Gastrocnemius medialis (tissue), 4 donors: ENCODE results near the gene XYLT2. TPM values are rescaled to one million over a fixed set of nuclear protein-coding genes. Genes with fewer than 3 reads are reported as not detected.

Source experiments
- ATAC-seq, 2 donors: fragments of 150-250 bp; one replicate each; pipeline ENCODE4 v1.9.1; 2016
- DNase-seq, 2 donors: peaks; one replicate each; pipeline ENCODE4 v3.0.0-alpha.2; 2019
- H3K27ac ChIP-seq, 4 donors: fragments of 200-600 bp; sonication (generic); 1 replicate in 1 of 4; 2 replicates in 3 of 4; pipeline ENCODE4 v1.5.1; 2016 to 2018; ENCODE audit warnings: mild to moderate bottlenecking in 2 of 4, moderate library complexity in 1 of 4
- H3K27me3 ChIP-seq, 3 donors: fragments of 200-600 bp; sonication (generic) in 2 of 3; 1 replicate in 1 of 3; 2 replicates in 2 of 3; pipeline versions ENCODE4 v1.5.1 to v1.6.0; 2016 to 2019; ENCODE audit warnings: mild to moderate bottlenecking in 1 of 3, moderate library complexity in 1 of 3
- H3K36me3 ChIP-seq, 2 donors: fragments of 200-600 bp; sonication (generic) in 1 of 2; one replicate each; pipeline ENCODE4 v1.5.1; 2017 to 2018
- H3K4me1 ChIP-seq, 2 donors: fragments of 200-600 bp; sonication (generic) in 1 of 2; one replicate each; pipeline ENCODE4 v1.5.1; 2016 to 2017; ENCODE audit warnings: mild to moderate bottlenecking in 2 of 2
- H3K4me3 ChIP-seq, 4 donors: fragments of 200-600 bp; sonication (generic) in 3 of 4; 1 replicate in 1 of 4; 2 replicates in 3 of 4; pipeline ENCODE4 v1.5.1; 2016 to 2019; ENCODE audit warnings: mild to moderate bottlenecking in 2 of 4
- H3K9me3 ChIP-seq, 3 donors: fragments of 200-600 bp; sonication (generic) in 2 of 3; 1 replicate in 1 of 3; 2 replicates in 2 of 3; pipeline ENCODE4 v1.5.1; 2016 to 2019
- POLR2A ChIP-seq, 2 donors: fragments of 450-650 bp; IDR thresholded peaks; one replicate each; pipeline ENCODE4 v1.6.1; 2017; ENCODE audit warnings: antibody characterized with exemption in 2 of 2, mild to moderate bottlenecking in 2 of 2, moderate library complexity in 2 of 2
- in situ Hi-C, 4 donors: fragments of 200-750 bp; cut with MboI; loops; one replicate each; pipeline versions ENCODE4 v1.15.0 to v1.8.0; 2017; ENCODE audit warnings: low sequenced_read_pairs in 4 of 4
- intact Hi-C: fragments of 100-400 bp; cut with DNase I; formaldehyde crosslinking; loops from one replicate; pipeline ENCODE4 v1.15.1; 2023; ENCODE audit warnings: low total_unique reads
- total RNA-seq, 4 donors: library from RNA; depleted of rRNA; stranded (reverse); fragments of >200 nt; gene quantifications; one replicate each; pipeline versions ENCODE4 v1.1.0 to v1.2.3, GENCODE V29; 2016
- TF ChIP-seq, protein P1 (sequence below), 5 experiments: fragments of 450-650 bp in 3 of 5; fragments of 200-600 bp in 2 of 5; sonication (generic) in 2 of 5; IDR thresholded peaks in 4 of 5; conservative IDR thresholded peaks in 1 of 5; 1 replicate in 4 of 5; 2 replicates in 1 of 5; pipeline ENCODE4 v1.5.1; 2016 to 2019; ENCODE audit warnings: antibody characterized with exemption in 5 of 5, mild to moderate bottlenecking in 3 of 5, moderate library complexity in 3 of 5

XYLT2 gene
- total RNA-seq, 4 donors from 2014 or later = 7.9 to 12.6 (median 9.8) TPM

DNA sequence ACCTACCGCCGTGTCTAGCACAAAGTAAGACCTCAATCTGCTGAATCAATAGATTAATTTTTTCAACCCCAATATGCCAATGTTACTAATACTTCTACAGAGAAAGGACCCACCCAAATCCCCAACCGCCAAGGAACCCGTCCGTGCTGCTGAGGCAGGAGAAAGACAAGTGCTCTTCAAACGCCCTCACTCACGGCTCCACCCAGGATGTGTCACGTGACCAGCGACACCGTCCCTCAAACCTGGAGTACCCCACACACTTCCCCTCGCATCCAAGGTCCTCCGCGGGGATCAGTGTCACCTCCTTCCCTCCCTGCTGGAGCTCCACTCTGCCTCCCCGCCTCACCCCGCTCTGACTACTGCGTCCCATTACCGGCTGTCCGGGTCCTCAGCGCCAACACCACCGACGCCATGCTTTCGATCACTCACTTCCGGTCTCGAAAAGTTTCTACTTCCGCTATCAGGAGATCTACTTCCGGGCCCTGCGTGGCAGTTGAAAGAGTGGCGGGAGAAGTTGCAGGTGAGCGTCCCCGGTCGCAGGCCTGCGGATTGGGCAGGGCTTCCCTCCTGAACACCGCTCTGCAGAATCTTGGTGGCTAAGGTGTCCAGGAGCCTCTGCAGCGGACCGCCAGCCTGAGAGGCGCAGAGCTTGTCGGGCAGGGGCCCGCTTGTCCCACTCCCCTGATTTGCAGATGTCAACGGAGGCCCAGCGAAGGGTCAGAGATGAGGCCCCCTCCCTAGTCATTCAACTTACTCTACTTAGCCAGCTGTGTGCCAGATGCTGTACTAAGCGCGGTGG lies 27.0 kb downstream of the XYLT2 start, which contains the start of the genes EME1 and MRPL27:
Gene EME1 (plus strand): TSS at position 472 of the 799 bp plus-strand sequence. CDS start 1,980 bp downstream, outside the sequence.
Gene MRPL27 (minus strand): TSS at position 427 of the 799 bp plus-strand sequence. CDS start 14 bp downstream, at position 413.
- ATAC-seq (peak; percentile 96 to 98), DNase-seq (peak; percentile 80 to 81)
- H3K4me1 ChIP-seq = peaks cover 20 to 33% of the 10 kb centered on the region in 2 donors
- in situ Hi-C loops = no loop called here
- peak within 1 kb of the TSS; percentile 94 to 99 (median 96) for H3K27ac ChIP-seq
- H3K36me3 ChIP-seq = peaks cover 0 to 30% of the 10 kb centered on the region in 2 donors
- intact Hi-C loops = loop anchor here (1.0 to 2.0 kb wide), 3 partner anchors 24 to 106 kb away; partner anchors contain the start of genes LRRC59 and RSAD1
- no peaks in the 10 kb centered on the region for H3K27me3 ChIP-seq
- TF ChIP-seq POLR2A (IDR thresholded peaks at IDR 0.05) = peak; percentile 36 to 61
- TF ChIP-seq, protein P1, sequence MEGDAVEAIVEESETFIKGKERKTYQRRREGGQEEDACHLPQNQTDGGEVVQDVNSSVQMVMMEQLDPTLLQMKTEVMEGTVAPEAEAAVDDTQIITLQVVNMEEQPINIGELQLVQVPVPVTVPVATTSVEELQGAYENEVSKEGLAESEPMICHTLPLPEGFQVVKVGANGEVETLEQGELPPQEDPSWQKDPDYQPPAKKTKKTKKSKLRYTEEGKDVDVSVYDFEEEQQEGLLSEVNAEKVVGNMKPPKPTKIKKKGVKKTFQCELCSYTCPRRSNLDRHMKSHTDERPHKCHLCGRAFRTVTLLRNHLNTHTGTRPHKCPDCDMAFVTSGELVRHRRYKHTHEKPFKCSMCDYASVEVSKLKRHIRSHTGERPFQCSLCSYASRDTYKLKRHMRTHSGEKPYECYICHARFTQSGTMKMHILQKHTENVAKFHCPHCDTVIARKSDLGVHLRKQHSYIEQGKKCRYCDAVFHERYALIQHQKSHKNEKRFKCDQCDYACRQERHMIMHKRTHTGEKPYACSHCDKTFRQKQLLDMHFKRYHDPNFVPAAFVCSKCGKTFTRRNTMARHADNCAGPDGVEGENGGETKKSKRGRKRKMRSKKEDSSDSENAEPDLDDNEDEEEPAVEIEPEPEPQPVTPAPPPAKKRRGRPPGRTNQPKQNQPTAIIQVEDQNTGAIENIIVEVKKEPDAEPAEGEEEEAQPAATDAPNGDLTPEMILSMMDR (IDR thresholded peaks at IDR 0.05 in 4 of 5, conservative IDR thresholded peaks at IDR 0.05 in 1 of 5) = peak in 2 of 5 experiments; percentile 23 to 46
- no peaks in the 10 kb centered on the region for H3K9me3 ChIP-seq
- H3K4me3 ChIP-seq = peak within 1 kb of the TSS; percentile 83 to 98 (median 84)

DNA sequence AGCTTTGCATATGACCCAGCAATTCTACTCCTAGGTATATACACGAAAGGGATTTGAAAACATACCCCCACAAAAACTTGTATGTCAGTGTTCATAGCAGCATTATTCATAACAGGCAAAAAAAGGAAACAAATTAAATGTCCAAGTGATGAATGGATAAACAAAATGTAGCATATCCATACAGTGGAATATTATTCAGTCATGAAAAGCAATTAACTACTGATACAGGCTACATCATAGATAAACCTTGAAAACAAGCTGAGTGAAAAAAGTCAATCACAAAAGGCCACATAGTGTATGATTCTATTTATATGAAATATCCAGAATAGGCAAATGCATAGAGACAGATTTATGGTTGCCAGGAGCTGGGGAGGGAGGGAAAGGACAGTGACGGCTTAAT lies 27.8 kb downstream of the XYLT2 start:
- TF ChIP-seq POLR2A (IDR thresholded peaks at IDR 0.05) = no peak
- TF ChIP-seq, protein P1 (IDR thresholded peaks at IDR 0.05 in 4 of 5, conservative IDR thresholded peaks at IDR 0.05 in 1 of 5) = no peak
- no peaks in the 10 kb centered on the region for H3K27me3 ChIP-seq
- intact Hi-C loops = loop anchor here (1.0 to 2.0 kb wide), 3 partner anchors 24 to 105 kb away; partner anchors contain the start of genes LRRC59 and RSAD1
- no peak overlapping the region for H3K27ac ChIP-seq
- ATAC-seq (no peak), DNase-seq (no peak)
- H3K4me1 ChIP-seq = peaks cover 20 to 33% of the 10 kb centered on the region in 2 donors
- in situ Hi-C loops = no loop called here
- no peak overlapping the region for H3K4me3 ChIP-seq
- no peaks in the 10 kb centered on the region for H3K9me3 ChIP-seq
- peaks cover 0 to 22% of the 10 kb centered on the region in 2 donors for H3K36me3 ChIP-seq

DNA sequence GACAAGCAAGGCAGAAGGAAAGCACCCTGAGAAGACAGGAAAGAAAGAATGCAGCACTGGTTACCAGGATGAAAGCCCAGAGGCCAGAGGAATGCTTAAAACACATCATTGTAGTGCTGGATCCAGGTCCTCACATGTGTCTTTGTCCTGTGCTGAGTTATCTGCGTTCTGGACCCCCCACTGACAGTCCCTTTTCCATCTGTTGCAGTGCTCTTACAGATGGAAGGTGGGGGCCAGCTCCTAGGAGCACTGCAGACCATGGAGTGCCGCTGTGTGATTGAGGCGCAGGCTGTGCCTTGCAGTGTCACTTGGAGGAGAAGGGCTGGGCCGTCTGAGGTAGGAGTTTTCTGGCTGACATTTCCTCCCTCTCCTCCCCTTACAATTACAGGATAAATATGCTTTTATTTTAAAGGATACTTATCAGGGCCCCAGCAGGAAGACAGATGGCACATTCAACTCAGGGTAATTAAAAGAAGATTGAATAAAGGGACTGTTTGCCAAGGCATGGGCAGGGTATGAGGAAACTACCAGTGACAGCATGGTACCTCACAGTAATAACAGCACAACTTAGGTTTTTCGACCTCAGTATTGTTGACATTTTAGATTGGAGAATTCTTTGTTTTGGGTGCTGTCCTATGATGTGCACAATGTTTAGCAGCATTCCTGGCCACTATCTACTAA lies 30.1 kb downstream of the XYLT2 start:
- in situ Hi-C loops (loop anchor here in 1 of 4 donors (25.0 kb wide), 1 partner anchor 111 kb away; the partner anchor contains the start of gene RSAD1), intact Hi-C loops (no loop called here)
- H3K4me1 ChIP-seq = peaks cover 26 to 30% of the 10 kb centered on the region in 2 donors
- DNase-seq = no peak
- H3K9me3 ChIP-seq = no peaks in the 10 kb centered on the region
- no peak overlapping the region for H3K27ac ChIP-seq
- TF ChIP-seq POLR2A (IDR thresholded peaks at IDR 0.05) = no peak
- TF ChIP-seq, protein P1 (IDR thresholded peaks at IDR 0.05 in 4 of 5, conservative IDR thresholded peaks at IDR 0.05 in 1 of 5) = no peak
- ATAC-seq = no peak
- H3K36me3 ChIP-seq = no peaks in the 10 kb centered on the region
- H3K27me3 ChIP-seq = no peaks in the 10 kb centered on the region
- H3K4me3 ChIP-seq = no peak overlapping the region

DNA sequence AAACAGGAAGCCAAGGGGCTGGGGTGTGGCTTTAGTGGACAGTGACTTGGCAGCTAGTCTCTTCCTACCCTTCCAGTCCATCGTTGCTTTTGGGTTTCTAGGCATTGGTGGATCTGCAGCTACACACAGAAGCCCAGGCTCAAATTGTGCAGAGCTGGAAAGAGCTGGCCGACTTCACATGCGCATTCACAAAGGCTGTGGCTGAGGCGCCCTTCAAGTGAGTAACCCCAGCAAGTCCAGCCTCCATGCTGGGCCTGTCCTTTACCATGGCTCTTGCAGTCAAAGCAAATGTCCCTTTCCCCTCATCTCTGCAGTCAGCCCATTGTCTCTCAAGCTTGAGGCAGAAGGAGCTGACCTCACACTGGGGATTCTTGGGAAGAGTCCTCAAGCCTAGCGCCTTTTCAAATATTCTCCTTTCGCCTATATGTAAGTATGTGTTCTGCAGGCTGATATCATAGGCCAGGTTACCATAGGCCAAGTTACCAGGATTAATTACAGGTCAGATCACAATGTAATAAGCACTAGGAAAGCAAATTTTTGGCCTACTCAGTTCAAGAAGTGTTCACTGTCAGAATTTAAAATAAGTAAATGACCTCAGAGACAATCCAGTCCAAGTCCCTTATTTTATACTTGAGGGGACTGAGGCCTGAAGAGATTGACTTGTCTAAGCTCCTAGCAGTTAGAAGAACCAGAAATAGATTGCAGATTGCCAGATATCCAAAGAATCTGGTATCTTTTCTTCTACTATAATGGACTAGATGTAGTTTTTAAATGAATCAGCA lies 33.6 kb downstream of the XYLT2 start:
- peak in 1 of 2 donors; percentile 26 for ATAC-seq
- peak overlapping the region in 1 of 4 donors; percentile 18 for H3K27ac ChIP-seq

More for the DNA sequence above, 33.6 kb downstream of the XYLT2 start:
- Histone ChIP-seq H3K27me3 (no peaks in the 10 kb centered on the region), H3K36me3 (peaks cover 3 to 35% of the 10 kb centered on the region in 2 donors), H3K4me3 (no peak overlapping the region), H3K4me1 (peaks cover 12 to 22% of the 10 kb centered on the region in 2 donors), H3K9me3 (no peaks in the 10 kb centered on the region)
- in situ Hi-C loops = loop anchor here in 1 of 4 donors (25.0 kb wide), 1 partner anchor 108 kb away; the partner anchor contains the start of gene RSAD1
- no peak for TF ChIP-seq POLR2A (IDR thresholded peaks at IDR 0.05)
- TF ChIP-seq, protein P1 (IDR thresholded peaks at IDR 0.05 in 4 of 5, conservative IDR thresholded peaks at IDR 0.05 in 1 of 5) = no peak
- intact Hi-C loops = no loop called here
- no peak for DNase-seq
